GM19025 (cell line): ENCODE measurements around the gene PROSER3.

Experiments used
- ATAC-seq: cut with Tn5 transposase; IDR thresholded peaks from one replicate; pipeline ENCODE4 v1.9.1; 2021; ENCODE audit warnings: mild to moderate bottlenecking, low read depth, moderate library complexity; ENCODE audit not compliant: unreplicated experiment

The PROSER3 gene

GRCh38 chr19:35757749-35758608 lies at the start of gene PROSER3:
PROSER3 (plus strand) TSS chr19:35758176; CDS start chr19:35758216, 40 bp downstream.
- ATAC-seq: peak; percentile 93

- no peak for ATAC-seq
Observed at GRCh38 chr19:35708391-35708790, 49.6 kb upstream of the PROSER3 start.

- ATAC-seq: peak; percentile 32
Observed at GRCh38 chr19:35710784-35711723, 46.9 kb upstream of the PROSER3 start.

- ATAC-seq: no peak
Observed at GRCh38 chr19:35712567-35713505, 45.1 kb upstream of the PROSER3 start.

GRCh38 chr19:35713506-35713850 lies 44.5 kb upstream of the PROSER3 start:
- ATAC-seq: no peak

GRCh38 chr19:35713904-35714495 lies 44.0 kb upstream of the PROSER3 start:
- ATAC-seq: no peak

GRCh38 chr19:35714601-35715354 lies 43.2 kb upstream of the PROSER3 start:
- no peak for ATAC-seq

GRCh38 chr19:35715355-35715809 lies 42.6 kb upstream of the PROSER3 start:
- ATAC-seq: no peak

GRCh38 chr19:35715981-35716800 lies 41.8 kb upstream of the PROSER3 start:
- ATAC-seq: no peak

- ATAC-seq: peak; percentile 59
Observed at GRCh38 chr19:35716801-35717664, 40.9 kb upstream of the PROSER3 start.

- ATAC-seq: peak; percentile 52
Observed at GRCh38 chr19:35717665-35718344, 40.2 kb upstream of the PROSER3 start, which contains the start of gene KMT2B. KMT2B (plus strand) TSS chr19:35718003; CDS start chr19:35718019, 16 bp downstream.

GRCh38 chr19:35718345-35719041 lies 39.5 kb upstream of the PROSER3 start:
- no peak for ATAC-seq

GRCh38 chr19:35719402-35720162 lies 38.4 kb upstream of the PROSER3 start:
- ATAC-seq: no peak

GRCh38 chr19:35720163-35720524 lies 37.8 kb upstream of the PROSER3 start:
- no peak for ATAC-seq

GRCh38 chr19:35720648-35721047 lies 37.3 kb upstream of the PROSER3 start:
- ATAC-seq: no peak
